SK-N-SH treated with all-trans-retinoic acid at 6 μM for 48 hours (cell line): Measurements from ENCODE around the gene FAM184A.

Experiments
- ATAC-seq: fragments of 200-7000 bp; cut with Tn5 transposase; 3 replicates; pipeline ENCODE4 v1.9.1; 2020; ENCODE audit warnings: mild to moderate bottlenecking, moderate library complexity
- ARNTL ChIP-seq: fragments of 450-650 bp; formaldehyde crosslinking; IDR thresholded peaks from 2 replicates; pipeline ENCODE4 v1.5.0; 2020; ENCODE audit warnings: low read depth, mild to moderate bottlenecking, moderate library complexity, borderline replicate concordance
- BACH2 ChIP-seq: fragments of 250-450 bp; sonication (Bioruptor Pico); IDR thresholded peaks from 2 replicates; pipeline ENCODE4 v1.9.0; 2021; ENCODE audit warnings: mild to moderate bottlenecking, borderline replicate concordance
- CSDC2 ChIP-seq: fragments of 250-450 bp; sonication (Bioruptor Pico); IDR thresholded peaks from 2 replicates; pipeline ENCODE4 v1.5.0; 2020; ENCODE audit warnings: mild to moderate bottlenecking, moderate library complexity
- GLIS3 ChIP-seq: fragments of 250-450 bp; sonication (Bioruptor Pico); IDR thresholded peaks from 2 replicates; pipeline ENCODE4 v1.5.0; 2020; ENCODE audit warnings: mild to moderate bottlenecking, moderate library complexity
- ISL1 ChIP-seq: fragments of 250-450 bp; sonication (Bioruptor Pico); IDR thresholded peaks from 2 replicates; pipeline ENCODE4 v2.1.2; 2022; ENCODE audit warnings: mild to moderate bottlenecking, moderate library complexity
- OSR1 ChIP-seq: fragments of 250-450 bp; sonication (Bioruptor Pico); IDR thresholded peaks from 2 replicates; pipeline ENCODE4 v1.8.0; 2022; ENCODE audit warnings: moderate library complexity, mild to moderate bottlenecking, inconsistent platforms
- PPARA ChIP-seq: fragments of 250-450 bp; sonication (Bioruptor Pico); IDR thresholded peaks from 2 replicates; pipeline ENCODE4 v1.5.0; 2020; ENCODE audit warnings: mild to moderate bottlenecking, borderline replicate concordance
- TOX ChIP-seq: fragments of 250-450 bp; sonication (Bioruptor Pico); IDR thresholded peaks from 2 replicates; pipeline ENCODE4 v1.8.0; 2021; ENCODE audit warnings: mild to moderate bottlenecking, moderate library complexity, borderline replicate concordance
- ZC3H10 ChIP-seq: fragments of 250-450 bp; sonication (Bioruptor Pico); IDR thresholded peaks from 2 replicates; pipeline ENCODE4 v1.5.1; 2021; ENCODE audit warnings: mild to moderate bottlenecking, moderate library complexity
- ZFP3 ChIP-seq: fragments of 250-450 bp; sonication (Bioruptor Pico); IDR thresholded peaks from 2 replicates; pipeline ENCODE4 v1.5.0; 2020; ENCODE audit warnings: mild to moderate bottlenecking, moderate library complexity
- ZFP30 ChIP-seq: fragments of 450-650 bp; formaldehyde crosslinking; IDR thresholded peaks from 2 replicates; pipeline ENCODE4 v1.5.0; 2022; ENCODE audit warnings: mild to moderate bottlenecking, moderate library complexity
- ZNF565 ChIP-seq: fragments of 450-650 bp; formaldehyde crosslinking; conservative IDR thresholded peaks from 2 replicates; pipeline ENCODE4 v1.5.0; 2020; ENCODE audit warnings: low read depth, mild to moderate bottlenecking, moderate library complexity
- ZNF70 ChIP-seq: fragments of 450-650 bp; formaldehyde crosslinking; IDR thresholded peaks from 2 replicates; pipeline ENCODE4 v1.5.0; 2020; ENCODE audit warnings: mild to moderate bottlenecking, moderate library complexity
- ZNF8 ChIP-seq: fragments of 450-650 bp; formaldehyde crosslinking; IDR thresholded peaks from 2 replicates; pipeline ENCODE4 v1.5.0; 2020; ENCODE audit warnings: mild to moderate bottlenecking, moderate library complexity
- TF ChIP-seq, protein P1 (sequence below): fragments of 250-450 bp; sonication (Bioruptor Pico); IDR thresholded peaks from 2 replicates; pipeline ENCODE4 v1.8.0; 2020; ENCODE audit warnings: mild to moderate bottlenecking, moderate library complexity, borderline replicate concordance
- TF ChIP-seq, protein P2 (sequence below): fragments of 250-450 bp; sonication (Bioruptor Pico); IDR thresholded peaks from 2 replicates; pipeline ENCODE4 v1.8.0; 2021; ENCODE audit warnings: low read depth, mild to moderate bottlenecking, moderate library complexity, borderline replicate concordance
- TF ChIP-seq, protein P3 (sequence below): fragments of 250-450 bp; sonication (Bioruptor Pico); IDR thresholded peaks from 2 replicates; pipeline ENCODE4 v1.5.1; 2020; ENCODE audit warnings: low read depth, mild to moderate bottlenecking, moderate library complexity
- TF ChIP-seq, protein P4 (sequence below): fragments of 250-450 bp; sonication (Bioruptor Pico); IDR thresholded peaks from 2 replicates; pipeline ENCODE4 v1.5.0; 2020; ENCODE audit warnings: mild to moderate bottlenecking, moderate library complexity

Gene FAM184A

DNA sequence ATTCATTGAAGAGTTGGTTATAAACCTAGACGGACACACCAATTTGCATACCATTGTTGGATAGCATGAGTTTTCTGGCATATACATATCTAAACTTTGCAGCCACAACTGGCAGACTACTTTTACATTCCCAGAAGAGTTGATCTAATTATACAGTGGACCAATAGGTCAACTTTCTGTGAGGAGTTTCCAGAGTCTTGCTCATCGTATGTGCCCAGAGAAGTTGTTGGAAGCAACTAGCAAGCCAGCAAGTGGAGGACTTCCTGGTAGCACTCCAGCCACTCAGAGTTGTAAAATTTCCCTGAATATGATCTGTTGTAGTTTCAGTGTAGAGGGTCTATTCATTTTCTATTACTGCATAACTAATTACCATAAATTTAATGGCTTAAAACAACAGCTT, 47.1 kb upstream of the FAM184A start:
- TF ChIP-seq ZC3H10 (CRISPR knock-in tag), result no peak
- TF ChIP-seq PPARA (CRISPR knock-in tag), result no peak
- TF ChIP-seq BACH2 (CRISPR knock-in tag), result no peak
- TF ChIP-seq, protein P1, sequence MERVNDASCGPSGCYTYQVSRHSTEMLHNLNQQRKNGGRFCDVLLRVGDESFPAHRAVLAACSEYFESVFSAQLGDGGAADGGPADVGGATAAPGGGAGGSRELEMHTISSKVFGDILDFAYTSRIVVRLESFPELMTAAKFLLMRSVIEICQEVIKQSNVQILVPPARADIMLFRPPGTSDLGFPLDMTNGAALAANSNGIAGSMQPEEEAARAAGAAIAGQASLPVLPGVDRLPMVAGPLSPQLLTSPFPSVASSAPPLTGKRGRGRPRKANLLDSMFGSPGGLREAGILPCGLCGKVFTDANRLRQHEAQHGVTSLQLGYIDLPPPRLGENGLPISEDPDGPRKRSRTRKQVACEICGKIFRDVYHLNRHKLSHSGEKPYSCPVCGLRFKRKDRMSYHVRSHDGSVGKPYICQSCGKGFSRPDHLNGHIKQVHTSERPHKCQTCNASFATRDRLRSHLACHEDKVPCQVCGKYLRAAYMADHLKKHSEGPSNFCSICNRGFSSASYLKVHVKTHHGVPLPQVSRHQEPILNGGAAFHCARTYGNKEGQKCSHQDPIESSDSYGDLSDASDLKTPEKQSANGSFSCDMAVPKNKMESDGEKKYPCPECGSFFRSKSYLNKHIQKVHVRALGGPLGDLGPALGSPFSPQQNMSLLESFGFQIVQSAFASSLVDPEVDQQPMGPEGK, result no peak

DNA sequence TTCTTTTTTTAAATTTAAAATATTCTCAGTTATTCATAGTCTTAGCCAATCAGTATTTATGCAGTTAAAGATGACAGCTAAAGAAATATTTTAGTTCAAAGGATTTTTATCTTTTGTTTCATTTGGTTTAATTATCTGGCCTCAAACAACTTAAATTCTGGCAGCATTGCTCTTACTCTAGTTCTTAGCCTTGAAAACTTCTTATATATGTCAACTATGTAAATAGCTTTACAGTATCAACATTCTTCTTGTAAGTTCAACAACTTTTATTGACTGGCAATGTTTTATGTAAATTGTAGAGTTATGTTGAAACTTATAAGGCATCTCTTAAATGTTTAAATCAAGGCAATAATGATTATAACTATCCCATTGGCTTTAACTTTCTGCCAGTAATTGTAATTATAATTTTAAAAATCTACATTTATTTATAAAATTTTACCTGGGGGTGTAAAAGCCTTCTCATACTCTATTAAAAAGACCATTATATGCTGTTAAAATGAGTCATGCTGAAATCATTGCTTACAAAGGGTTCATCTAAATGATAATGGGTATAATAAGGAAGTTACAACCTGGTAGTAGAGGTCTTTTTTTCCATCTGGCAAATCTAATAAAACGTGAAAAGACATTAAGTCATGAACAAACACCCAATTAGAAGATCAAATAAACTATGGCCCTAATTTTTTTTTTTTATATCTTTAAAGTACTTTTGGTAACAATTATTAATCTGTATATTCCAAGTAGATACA, 45.8 kb upstream of the FAM184A start:
- TF ChIP-seq OSR1 (no peak), ZNF8 (CRISPR knock-in tag) (0 out of 2 replicates have a peak, but pooled peaks have one; percentile 41)
- TF ChIP-seq, protein P2, sequence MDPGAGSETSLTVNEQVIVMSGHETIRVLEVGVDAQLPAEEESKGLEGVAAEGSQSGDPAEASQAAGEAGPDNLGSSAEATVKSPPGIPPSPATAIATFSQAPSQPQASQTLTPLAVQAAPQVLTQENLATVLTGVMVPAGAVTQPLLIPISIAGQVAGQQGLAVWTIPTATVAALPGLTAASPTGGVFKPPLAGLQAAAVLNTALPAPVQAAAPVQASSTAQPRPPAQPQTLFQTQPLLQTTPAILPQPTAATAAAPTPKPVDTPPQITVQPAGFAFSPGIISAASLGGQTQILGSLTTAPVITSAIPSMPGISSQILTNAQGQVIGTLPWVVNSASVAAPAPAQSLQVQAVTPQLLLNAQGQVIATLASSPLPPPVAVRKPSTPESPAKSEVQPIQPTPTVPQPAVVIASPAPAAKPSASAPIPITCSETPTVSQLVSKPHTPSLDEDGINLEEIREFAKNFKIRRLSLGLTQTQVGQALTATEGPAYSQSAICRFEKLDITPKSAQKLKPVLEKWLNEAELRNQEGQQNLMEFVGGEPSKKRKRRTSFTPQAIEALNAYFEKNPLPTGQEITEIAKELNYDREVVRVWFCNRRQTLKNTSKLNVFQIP, result no peak
- ATAC-seq, result no peak

More for the DNA sequence above, 47.1 kb upstream of the FAM184A start:
- ATAC-seq, result no peak

DNA sequence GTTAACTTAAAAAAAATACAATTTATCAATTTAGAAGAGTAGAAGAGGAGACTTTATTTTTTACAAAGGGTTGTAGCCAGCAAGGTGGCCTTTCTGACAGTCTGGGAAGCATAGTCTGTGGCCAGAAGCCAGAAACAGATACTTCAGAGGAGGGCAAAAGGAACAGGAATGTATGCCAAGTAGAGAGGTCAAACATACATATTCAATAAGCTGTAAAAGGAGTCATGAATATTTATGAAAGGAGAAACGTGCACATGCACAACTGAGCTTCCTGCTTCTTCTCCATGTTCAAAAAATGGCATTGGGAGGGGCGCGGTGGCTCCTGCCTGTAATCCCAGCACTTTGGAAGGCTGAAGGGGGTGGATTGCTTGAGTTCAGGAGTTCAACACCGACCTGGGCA, 43.9 kb upstream of the FAM184A start:
- no peak for ATAC-seq
- TF ChIP-seq ISL1 (no peak), CSDC2 (CRISPR knock-in tag) (no peak), ZNF70 (CRISPR knock-in tag) (no peak), GLIS3 (CRISPR knock-in tag) (no peak), PPARA (CRISPR knock-in tag) (no peak), ZFP30 (CRISPR knock-in tag) (no peak), ARNTL (no peak), ZNF565 (CRISPR knock-in tag) (no peak)
- TF ChIP-seq, protein P2, result no peak
- TF ChIP-seq, protein P3, sequence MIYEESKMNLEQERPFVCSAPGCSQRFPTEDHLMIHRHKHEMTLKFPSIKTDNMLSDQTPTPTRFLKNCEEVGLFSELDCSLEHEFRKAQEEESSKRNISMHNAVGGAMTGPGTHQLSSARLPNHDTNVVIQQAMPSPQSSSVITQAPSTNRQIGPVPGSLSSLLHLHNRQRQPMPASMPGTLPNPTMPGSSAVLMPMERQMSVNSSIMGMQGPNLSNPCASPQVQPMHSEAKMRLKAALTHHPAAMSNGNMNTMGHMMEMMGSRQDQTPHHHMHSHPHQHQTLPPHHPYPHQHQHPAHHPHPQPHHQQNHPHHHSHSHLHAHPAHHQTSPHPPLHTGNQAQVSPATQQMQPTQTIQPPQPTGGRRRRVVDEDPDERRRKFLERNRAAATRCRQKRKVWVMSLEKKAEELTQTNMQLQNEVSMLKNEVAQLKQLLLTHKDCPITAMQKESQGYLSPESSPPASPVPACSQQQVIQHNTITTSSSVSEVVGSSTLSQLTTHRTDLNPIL (CRISPR knock-in tag), result no peak

DNA sequence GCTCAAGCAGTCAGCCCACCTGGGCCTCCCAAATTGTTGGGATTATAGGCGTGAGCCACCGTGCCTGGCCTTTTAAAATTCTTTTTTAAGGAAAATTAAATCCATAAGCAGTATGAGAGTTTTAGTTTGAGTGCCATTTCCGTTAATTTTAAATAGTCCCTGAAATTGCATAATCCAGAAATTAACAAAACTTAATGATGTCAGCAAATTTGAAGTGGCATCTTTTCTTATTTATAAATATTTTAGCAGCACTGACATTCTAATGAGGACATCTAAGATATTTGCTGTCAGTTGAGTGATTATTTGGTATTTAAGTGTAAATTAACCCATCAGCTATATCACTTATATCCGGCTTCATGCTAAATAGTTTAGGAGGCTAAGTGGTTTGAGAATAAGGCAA, 42.9 kb upstream of the FAM184A start:
- ATAC-seq, result no peak

More for the DNA sequence above, 42.9 kb upstream of the FAM184A start:
- TF ChIP-seq ARNTL, result no peak
- TF ChIP-seq TOX, result no peak
- TF ChIP-seq, protein P4, sequence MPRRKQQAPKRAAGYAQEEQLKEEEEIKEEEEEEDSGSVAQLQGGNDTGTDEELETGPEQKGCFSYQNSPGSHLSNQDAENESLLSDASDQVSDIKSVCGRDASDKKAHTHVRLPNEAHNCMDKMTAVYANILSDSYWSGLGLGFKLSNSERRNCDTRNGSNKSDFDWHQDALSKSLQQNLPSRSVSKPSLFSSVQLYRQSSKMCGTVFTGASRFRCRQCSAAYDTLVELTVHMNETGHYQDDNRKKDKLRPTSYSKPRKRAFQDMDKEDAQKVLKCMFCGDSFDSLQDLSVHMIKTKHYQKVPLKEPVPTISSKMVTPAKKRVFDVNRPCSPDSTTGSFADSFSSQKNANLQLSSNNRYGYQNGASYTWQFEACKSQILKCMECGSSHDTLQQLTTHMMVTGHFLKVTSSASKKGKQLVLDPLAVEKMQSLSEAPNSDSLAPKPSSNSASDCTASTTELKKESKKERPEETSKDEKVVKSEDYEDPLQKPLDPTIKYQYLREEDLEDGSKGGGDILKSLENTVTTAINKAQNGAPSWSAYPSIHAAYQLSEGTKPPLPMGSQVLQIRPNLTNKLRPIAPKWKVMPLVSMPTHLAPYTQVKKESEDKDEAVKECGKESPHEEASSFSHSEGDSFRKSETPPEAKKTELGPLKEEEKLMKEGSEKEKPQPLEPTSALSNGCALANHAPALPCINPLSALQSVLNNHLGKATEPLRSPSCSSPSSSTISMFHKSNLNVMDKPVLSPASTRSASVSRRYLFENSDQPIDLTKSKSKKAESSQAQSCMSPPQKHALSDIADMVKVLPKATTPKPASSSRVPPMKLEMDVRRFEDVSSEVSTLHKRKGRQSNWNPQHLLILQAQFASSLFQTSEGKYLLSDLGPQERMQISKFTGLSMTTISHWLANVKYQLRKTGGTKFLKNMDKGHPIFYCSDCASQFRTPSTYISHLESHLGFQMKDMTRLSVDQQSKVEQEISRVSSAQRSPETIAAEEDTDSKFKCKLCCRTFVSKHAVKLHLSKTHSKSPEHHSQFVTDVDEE (CRISPR knock-in tag), result no peak
- no peak for TF ChIP-seq CSDC2 (CRISPR knock-in tag)
- TF ChIP-seq ZNF70 (CRISPR knock-in tag), result no peak
- TF ChIP-seq, protein P2, result no peak
- no peak for TF ChIP-seq ZFP3 (CRISPR knock-in tag)
- TF ChIP-seq BACH2 (CRISPR knock-in tag), result no peak
- TF ChIP-seq, protein P3 (CRISPR knock-in tag), result no peak
- TF ChIP-seq ZC3H10 (CRISPR knock-in tag), result no peak
- TF ChIP-seq, all 23 proteins: peak for 0
